SK-N-SH (cell line): ENCODE data around the gene MORF4L1.

Experiments
- EP300 ChIP-seq, 2 experiments: IDR thresholded peaks; 2 replicates each; pipeline versions ENCODE4 v1.4.0 to v1.6.1; 2012; ENCODE audit warnings: borderline replicate concordance in 1 of 2, low read depth in 1 of 2, low read length in 1 of 2
- FOXJ3 ChIP-seq: sonication (generic); formaldehyde crosslinking; IDR thresholded peaks from 2 replicates; pipeline ENCODE4 v1.5.1; 2020; ENCODE audit warnings: mild to moderate bottlenecking, missing genetic modification reagents
- TF ChIP-seq, protein P1 (sequence below): fragments of 200-600 bp; sonication (generic); IDR thresholded peaks from 2 replicates; pipeline ENCODE4 v1.6.1; 2017; ENCODE audit warnings: antibody characterized with exemption, mild to moderate bottlenecking, moderate library complexity

DNA sequence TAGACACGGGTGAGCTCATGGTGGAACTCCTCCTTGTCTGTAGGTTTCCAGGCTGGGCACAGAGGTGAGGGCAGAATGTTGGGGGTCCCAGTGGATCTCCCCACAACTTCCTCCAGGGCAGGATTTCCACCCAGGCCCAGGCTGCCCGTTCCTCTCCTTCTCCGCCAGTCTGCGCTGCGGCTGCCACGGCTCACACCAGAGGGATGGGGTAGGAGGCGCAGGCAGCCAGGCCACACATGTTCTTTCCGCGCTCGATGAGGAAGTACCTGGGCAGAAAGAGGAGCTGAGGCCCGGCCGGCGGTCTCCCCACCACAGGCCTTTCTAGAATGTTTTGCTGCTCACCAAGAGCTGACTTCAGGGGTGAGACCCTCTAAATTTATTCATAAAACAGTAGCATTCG is 49.2 kb downstream of the MORF4L1 start:
- TF ChIP-seq EP300 (IDR thresholded peaks at IDR 0.05; ENCODE audit: borderline replicate concordance in 1 of 2, low read depth in 1 of 2, low read length in 1 of 2) (no peak), FOXJ3 (CRISPR knock-in tag) (no peak)
- TF ChIP-seq, protein P1, sequence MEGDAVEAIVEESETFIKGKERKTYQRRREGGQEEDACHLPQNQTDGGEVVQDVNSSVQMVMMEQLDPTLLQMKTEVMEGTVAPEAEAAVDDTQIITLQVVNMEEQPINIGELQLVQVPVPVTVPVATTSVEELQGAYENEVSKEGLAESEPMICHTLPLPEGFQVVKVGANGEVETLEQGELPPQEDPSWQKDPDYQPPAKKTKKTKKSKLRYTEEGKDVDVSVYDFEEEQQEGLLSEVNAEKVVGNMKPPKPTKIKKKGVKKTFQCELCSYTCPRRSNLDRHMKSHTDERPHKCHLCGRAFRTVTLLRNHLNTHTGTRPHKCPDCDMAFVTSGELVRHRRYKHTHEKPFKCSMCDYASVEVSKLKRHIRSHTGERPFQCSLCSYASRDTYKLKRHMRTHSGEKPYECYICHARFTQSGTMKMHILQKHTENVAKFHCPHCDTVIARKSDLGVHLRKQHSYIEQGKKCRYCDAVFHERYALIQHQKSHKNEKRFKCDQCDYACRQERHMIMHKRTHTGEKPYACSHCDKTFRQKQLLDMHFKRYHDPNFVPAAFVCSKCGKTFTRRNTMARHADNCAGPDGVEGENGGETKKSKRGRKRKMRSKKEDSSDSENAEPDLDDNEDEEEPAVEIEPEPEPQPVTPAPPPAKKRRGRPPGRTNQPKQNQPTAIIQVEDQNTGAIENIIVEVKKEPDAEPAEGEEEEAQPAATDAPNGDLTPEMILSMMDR: no peak
